Tongue (tissue), 2 donors: Measurements from ENCODE around the gene SLK. TPM values are rescaled to one million over a fixed set of nuclear protein-coding genes. Genes with fewer than 3 reads are reported as not detected.

Experiments
- DNase-seq: peaks from one replicate; pipeline ENCODE4 v3.0.0-alpha.2; 2015
- total RNA-seq: library from RNA; depleted of rRNA; stranded (reverse); fragments of >200 nt; gene quantifications from one replicate; pipeline ENCODE4 v1.2.3, GENCODE V29; 2014

SLK gene
- total RNA-seq, 1 donor from 2014 or later = 93.1 TPM

DNA sequence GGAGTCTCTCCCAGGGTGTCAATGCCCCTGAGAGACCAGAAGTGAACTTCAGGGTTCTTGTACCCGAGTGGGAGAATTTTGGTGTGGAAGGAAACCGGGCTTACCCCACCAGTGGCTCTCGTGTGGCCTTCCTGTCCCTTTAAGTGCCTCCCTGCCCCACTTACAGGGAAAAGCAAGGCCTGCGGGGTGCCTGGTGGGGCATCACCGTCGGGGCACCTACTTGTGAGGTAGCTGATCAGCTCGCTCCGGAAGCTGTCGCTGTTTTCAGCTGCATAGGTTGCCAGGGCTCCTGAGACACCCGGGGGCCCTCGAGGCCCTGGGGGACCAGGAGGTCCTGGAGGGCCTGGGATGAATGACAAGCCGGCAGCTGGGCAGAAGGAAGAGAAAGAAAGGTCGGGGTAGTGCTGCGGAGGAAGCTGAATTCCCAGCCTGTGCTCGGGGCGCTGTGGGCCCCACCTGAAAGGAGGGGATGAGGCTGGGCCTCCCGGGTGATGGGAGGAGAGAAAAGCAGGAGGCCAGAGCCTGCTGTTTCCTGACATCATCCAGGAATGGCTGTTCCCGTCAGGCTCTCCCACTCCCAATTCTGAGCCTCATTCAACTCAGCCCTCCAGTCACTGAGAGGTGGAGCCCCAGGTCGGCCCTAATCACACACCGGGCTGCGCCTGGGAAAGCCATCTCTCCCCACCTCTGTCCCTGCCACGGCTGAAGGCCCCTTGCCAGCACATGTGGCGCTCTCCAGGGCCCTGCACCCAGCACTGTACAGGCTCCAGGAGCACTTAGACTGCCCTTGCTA, 67.7 kb downstream of the SLK start:
- DNase-seq = peak; percentile 17

DNA sequence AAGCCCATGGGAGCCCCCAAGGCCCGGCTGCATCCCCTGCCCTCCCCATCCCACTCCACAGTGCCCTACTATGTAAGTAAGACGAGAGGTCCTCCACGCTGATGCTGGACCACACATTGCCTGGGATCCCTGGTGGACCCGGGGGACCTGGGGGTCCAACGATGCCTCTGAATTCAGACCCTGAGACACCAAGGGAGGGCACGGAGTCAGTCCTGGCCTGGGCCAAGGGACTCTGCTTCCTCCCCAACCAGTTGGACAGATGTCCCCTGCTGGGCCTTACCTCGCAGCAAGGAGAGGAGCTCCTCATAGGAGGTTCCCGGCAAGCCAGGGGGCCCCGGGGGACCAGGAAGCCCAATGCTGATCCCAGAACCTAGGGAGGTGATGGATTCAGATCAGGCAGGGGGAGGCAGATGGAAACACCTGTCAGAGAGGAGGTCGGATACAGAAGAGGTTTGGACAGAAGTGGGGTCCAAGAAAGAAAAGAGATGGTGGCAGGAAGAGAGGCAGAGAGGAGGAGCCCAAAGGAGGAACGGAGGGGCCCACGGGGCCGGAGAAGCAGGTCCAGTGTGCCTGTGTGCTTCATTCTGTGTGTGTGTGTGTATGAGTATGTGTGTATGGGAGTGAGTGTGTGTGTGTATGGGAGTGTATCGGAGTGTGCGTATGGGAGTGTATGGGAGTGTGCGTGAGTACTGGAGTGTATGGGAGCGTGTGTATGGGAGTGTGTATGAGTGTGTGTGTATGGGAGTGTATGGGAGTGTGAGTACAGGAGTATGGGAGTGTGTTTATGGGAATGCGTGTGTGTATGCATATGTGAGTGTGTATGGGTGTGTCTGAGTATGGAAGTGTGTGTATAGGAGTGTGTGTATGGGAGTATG, 68.5 kb downstream of the SLK start:
- no peak for DNase-seq

GRCh38 chr10:104036069-104036384, 69.1 kb downstream of the SLK start:
- DNase-seq = no peak

DNA sequence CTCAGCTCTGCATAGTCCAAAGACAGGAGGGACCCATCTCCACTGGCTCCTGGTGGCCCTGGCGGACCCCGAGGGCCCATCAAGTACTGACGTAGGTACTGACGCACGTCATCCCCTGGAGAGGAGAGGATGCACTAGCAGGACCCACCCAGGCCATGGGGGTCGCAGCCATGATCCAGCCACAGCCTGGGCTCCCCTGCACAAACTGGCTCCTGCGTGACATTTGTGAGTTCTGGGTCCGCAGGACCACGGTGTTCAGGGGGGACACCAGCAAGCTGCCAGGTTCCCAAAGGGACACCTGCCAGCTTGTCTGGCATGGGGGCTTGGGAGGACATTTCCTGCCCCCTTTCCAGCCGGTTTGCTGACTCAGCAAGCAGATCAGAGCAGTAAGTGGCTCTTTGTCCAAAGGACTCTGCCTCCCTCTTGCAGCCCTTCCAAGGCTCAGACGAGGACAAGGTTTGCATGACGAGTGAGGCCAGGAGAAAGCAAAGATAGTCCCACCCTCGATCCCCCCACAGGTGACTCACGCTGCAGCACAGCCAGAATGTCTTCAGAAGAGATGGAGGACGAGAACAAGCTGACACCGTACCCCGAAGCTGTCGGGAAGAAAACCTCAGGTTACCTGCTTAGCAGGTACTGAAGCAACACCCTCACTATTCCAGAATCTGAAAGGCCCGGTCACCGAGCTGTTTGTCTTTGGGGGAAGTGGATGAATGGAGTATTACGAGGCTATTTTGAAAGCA, 69.7 kb downstream of the SLK start:
- no peak for DNase-seq

- no peak for DNase-seq
Observed at GRCh38 chr10:104037261-104037951, 70.5 kb downstream of the SLK start.

DNA sequence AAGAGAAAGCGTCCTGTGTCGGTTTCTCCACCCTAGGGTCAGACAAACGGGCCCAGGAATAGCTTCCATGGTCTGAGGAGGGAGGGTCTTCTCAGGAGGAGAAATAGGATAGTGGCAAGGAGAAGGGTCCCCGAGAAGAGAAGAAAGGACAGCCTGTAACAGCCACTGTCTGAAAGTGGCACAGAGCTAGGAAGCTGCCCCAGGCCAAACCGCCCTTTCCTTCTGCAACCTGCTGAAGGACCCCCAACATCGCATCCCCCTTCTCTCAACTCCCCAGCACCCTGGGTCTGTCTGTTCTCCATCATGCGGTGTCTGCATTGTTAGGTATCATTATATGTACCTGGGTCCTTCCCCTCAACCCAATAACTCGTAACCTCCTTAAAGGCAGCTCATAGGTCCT, 71.6 kb downstream of the SLK start:
- DNase-seq = no peak

DNA sequence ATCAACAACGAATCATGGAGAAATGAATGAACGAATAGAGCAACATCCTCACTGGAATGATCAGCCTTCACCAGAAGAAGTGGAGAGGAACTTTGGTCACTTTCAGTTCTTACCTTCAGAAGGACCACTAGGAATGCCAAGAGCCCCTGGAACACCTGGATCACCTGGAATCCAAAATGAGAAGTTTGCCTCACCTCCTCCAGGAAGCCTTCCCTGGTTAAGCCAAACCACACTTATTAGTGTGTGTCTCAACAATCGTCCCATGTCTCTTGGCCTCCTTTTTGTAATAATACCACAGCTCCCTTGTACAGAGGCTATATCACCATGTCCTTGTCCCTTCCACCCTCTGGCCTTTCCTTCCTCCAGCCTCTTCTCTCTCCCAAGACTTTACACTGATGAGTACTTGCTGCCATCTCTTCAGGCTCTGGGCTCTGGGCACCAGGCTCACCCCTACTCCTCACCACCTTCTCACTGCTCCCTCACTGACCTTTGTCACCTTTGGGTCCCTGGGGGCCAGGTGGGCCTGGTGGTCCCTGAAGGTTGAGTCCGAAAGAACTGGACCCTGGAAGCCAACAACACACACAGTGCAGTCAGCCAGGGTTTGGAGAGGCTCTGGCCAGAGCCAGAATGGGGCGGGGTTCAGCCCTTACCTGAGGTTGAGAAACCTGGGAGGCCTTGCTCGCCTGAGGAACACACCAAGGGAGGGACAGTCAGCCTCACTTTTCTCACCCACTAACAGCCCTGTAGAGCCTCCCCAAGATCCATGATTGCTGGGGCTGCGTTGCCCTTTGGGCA, 72.2 kb downstream of the SLK start:
- no peak for DNase-seq

DNA sequence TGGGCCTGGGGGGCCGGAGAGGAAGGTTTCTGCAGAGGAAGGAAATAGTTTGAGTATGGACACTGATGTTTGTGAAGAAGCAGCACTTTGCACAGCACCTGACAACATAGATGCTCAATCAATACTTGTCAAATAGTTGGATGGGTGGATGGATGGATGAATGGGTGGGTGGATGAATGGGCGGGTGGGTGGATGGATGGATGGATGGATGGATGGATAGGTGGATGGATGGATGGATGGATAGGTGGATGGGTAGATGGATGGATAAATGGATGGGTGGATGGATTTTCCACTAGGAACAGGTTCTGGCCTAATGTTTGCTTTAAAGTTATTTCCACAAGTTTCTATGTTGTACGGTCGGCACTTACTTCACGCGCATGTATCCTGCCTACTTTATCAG, 73.4 kb downstream of the SLK start:
- no peak for DNase-seq

GRCh38 chr10:104040862-104041789, 74.2 kb downstream of the SLK start:
- DNase-seq = no peak

DNA sequence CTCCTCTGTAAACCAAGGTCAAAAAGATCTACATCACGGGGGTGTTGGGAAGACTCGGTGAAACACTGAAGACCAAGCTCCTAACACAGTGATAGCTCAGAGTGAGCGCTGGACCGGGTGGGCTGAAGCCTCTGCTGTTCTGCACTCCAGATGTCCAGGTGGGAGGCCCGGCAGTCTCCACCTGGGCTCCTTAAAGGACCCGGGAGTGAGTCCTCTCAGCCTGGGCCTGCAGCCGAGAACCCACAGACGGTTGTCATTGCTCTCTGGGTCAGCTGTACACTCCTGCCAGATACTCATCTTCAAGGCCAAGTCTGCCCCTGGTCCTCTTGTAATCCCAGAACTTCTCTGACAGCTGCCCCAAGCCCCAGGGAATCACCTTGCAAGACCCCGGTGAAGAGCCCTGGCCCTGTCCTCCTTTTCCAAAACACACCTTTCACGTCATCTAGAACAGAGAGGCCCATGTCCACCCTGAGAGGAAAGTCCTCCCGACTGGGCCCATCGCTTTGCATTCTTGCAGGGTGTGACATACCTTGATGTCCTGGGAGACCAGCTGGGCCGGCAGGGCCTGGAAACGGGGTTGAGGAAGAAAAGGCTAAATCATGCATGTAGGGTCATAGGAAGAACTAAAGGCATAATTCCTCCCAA, 75.1 kb downstream of the SLK start:
- DNase-seq = no peak

- DNase-seq = no peak
Observed at GRCh38 chr10:104043185-104043830, 76.4 kb downstream of the SLK start.

DNA sequence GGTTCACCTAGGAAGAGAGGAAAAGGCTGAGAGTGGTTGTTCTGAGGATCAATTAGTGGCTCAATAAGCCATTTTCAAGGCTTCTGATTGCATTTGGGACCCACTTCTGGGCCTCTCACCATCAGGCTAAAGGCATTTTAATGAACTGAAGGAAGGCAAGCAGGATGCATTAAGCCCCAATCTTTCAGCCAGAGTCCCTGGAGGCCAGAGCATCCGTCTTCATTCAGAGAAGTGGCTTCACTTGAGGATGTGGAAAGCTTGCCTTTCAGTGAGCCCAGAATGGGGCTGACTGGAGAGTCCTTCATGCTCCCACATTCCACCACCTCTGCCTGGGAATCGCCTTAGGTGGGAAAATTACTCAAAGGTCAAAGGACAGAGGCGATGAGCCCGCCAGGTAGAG, 76.9 kb downstream of the SLK start:
- DNase-seq = no peak

GRCh38 chr10:104045151-104046089, 78.5 kb downstream of the SLK start:
- peak; percentile 40 for DNase-seq

DNA sequence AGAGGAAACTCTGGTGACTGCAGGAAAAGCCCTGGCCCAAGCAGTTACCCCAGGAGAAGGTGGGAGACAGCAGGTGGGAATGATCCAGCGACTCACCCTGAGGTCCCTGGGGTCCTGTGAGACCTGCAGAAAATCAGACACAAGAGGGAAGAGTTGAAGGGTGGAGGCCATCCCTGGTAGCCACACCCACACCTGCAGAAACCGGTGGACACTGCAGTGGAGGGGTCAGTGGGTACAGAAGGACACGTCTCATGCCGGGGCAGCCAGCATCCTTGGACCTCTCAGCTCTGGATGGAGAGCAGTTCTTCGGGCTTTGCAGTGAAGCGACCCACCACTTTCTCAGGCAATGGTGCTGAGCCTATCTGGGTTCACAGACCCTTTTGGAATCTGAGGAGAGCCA, 79.7 kb downstream of the SLK start:
- DNase-seq = no peak

DNA sequence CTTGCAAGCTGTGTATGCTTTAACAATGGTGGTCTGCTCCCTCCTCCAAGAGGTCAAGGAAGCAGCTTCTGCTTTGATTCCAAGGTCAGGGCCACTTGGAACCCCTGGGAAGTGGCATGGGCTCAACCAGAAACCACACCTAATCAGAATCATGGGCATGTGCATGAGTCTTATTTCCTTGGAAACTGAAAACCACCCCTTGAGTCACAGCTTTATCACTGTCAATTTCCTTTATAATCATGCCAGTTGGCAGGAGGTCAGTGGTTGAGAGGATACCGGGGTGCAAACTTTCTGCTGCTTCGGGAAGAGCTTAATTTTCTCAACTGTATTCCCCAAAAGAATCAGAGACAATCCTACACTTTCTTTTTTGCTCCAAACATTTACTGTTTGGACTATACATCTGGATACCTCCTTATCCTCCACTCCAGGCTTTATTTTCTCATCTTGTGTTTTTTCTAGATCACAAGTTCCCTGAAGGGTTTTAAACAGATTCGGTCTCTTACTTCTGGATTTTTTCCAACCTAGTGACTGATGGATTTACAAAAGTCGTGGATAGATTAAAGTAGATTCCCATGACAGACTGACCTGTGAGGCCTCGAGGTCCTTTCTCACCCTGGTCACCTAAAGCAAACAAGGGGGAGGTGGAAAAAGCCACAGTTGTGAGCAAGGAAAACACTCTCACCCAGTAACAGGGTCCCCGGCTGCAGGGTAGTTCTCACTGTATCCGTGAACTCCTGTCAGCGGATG, 82.7 kb downstream of the SLK start:
- no peak for DNase-seq

- no peak for DNase-seq
Observed at GRCh38 chr10:104052431-104052830, 85.5 kb downstream of the SLK start.

GRCh38 chr10:104053201-104053600, 86.3 kb downstream of the SLK start:
- DNase-seq = no peak
